ENCODE data around the gene CAMTA1. TPM values are rescaled to one million over a fixed set of nuclear protein-coding genes. Genes with fewer than 3 reads are reported as not detected.
A peak's percentile ranks its signal among the peaks of the same experiment; 100 is the strongest.

The CAMTA1 gene
- total RNA-seq, 1 experiment from 2014 or later = 105 TPM

DNA sequence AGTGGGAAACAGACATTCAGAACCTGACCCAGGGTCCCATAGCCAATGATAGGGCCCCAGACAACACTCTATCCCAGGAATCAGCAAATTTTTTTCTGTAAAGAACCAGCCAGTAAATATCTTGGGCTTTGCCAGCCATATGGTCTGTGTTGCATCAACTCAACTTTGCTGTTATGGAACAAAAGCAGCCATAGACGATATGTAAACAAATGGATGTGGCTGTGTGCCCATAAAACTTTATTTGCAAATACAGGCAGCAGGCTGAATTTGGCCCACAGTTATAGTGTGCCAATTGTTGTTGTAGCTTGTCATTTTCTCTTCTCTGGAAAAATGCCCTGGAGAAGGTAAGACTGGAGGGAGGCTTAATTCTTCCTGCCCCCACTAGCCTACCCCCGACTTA, 554.7 kb downstream of the CAMTA1 start:
- no peak for DNase-seq (ENCODE audit: low read depth)

DNA sequence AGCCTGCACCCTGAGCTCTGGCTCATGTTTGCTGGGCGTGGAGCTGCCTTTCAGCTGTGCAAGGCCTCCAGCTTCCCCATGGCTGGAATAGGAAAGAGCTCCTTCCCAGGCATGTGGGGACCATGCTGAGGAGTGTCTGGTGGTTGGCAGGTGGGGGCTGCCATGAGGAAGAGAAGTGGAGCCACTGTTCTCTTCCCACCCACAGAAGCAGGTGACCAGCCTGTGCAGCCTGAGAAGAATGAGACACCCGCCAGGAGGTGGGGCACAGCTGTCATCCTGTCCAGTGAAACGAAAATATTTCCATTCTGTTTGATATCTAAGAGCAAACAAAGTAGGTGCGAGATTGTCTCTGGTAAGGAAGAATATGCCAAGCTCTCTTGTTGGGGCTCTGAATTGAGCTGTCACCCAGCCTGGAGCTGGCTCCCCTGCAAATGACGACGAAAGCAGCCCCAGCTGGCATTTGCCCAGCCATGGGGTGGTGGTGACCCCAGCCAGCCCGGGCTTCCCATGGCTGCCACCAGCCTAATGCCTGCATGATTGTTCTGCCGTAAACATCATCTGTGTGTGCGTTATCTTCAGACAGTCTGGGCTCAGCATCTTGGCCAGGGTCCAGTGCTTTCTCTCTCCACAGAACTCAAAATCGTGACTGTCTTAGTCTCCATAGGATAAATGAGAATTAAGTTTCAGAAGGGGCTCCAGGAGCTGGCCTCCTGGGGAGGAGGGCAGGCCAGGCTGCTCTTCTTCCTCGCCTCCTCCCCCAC, 556.1 kb downstream of the CAMTA1 start:
- DNase-seq (ENCODE audit: low read depth) = peak; percentile 15

GRCh38 chr1:7343882-7344281, 558.6 kb downstream of the CAMTA1 start:
- DNase-seq (ENCODE audit: low read depth) = no peak

- DNase-seq (ENCODE audit: low read depth) = no peak
Measured at GRCh38 chr1:7344299-7344698, 559.0 kb downstream of the CAMTA1 start.

- no peak for DNase-seq (ENCODE audit: low read depth)
Measured at GRCh38 chr1:7345516-7345915, 560.3 kb downstream of the CAMTA1 start.

DNA sequence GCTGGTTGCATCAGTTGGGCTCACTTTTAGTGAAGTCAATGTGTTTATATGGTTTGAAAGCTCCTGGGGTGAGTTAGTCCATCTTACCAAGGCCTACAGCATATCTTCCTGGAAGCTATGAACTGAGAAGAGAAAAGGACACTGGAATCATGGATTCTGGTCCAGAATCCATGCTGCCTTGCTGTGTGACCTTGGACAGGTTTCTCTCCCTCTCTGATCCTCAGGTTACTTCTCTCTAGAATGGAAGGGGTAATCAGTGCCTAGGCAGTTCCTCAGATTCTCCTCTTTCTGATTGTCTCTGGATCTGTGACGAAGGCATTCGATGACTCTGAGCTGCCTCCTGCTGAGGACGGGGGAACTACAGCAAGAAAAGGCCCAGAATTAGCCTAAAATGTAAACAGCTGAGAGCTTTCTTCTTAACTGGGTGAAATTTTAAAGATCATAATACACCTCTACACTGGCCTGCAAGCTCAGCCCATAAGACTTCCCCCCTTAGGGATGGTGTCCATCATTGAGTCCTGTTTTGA, 560.9 kb downstream of the CAMTA1 start:
- no peak for DNase-seq (ENCODE audit: low read depth)

- DNase-seq (ENCODE audit: low read depth) = no peak
Measured at GRCh38 chr1:7346600-7347570, 561.6 kb downstream of the CAMTA1 start.

DNA sequence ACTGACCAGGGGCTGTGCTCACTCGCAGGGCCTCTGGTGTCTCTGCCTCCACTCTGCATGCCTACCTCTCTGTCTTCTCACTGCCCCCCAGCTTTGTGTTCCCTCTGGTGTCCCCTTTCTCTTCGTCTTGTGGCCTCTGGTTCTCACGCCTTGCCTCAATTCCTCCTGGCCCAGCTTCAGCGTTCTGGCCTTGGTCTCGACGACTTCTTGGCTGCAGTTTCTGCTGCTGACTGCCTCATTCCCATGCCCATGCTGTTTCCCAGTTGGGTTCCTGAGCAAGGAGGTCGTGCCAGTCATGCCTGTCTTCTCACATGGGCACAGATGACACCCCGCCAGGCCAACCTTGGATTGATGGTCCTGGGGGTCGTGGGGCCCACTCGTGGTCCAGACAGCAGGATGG, 562.8 kb downstream of the CAMTA1 start:
- DNase-seq (ENCODE audit: low read depth) = no peak

- DNase-seq (ENCODE audit: low read depth) = no peak
Measured at GRCh38 chr1:7348580-7348979, 563.3 kb downstream of the CAMTA1 start.

- DNase-seq (ENCODE audit: low read depth) = no peak
Measured at GRCh38 chr1:7350804-7351203, 565.5 kb downstream of the CAMTA1 start.

GRCh38 chr1:7351649-7352048, 566.4 kb downstream of the CAMTA1 start:
- DNase-seq (ENCODE audit: low read depth) = no peak

- DNase-seq (ENCODE audit: low read depth) = no peak
Measured at GRCh38 chr1:7352364-7352763, 567.1 kb downstream of the CAMTA1 start.

DNA sequence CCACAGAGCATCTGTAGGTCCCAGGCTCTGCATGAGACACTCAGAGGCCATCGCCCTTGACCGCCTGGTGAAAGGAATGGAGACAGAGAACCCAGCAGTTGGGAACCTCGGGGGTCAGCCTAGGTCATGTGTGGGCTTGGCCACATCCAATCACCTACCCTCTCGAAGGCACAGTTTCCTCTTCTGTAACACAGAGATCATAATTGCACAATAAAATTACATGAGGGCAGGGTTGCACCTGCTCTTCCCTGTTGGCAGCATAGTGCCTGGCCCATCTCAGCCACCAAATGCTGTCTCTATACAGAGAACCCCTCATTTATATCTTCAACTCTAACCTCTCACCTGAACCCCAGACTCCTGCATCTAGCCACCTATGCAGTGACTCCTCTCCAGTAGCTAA, 567.7 kb downstream of the CAMTA1 start:
- no peak for DNase-seq (ENCODE audit: low read depth)

- no peak for DNase-seq (ENCODE audit: low read depth)
Measured at GRCh38 chr1:7355646-7356045, 570.4 kb downstream of the CAMTA1 start.

DNA sequence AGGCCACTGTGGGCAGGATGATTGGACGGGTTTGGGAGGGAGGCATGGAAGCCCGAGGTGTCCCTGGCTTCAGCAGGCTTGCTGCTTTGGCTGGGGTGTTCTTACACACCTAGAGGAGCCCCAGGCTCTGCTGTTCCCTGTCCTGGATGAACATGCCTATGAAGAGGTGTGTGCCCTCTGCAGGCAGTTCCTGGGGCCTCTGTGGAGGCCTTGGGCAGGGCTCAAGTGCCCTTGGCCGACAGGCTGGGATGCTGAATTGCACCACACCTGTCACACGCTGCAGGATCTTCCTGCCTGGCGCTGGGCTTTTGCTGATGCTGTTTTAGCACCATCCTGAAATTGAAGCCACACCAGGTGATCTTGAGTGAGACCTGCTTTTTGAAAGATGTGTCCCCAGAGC, 570.8 kb downstream of the CAMTA1 start:
- DNase-seq (ENCODE audit: low read depth) = no peak

- DNase-seq (ENCODE audit: low read depth) = no peak
Measured at GRCh38 chr1:7358425-7358824, 573.2 kb downstream of the CAMTA1 start.

- no peak for DNase-seq (ENCODE audit: low read depth)
Measured at GRCh38 chr1:7360526-7360925, 575.3 kb downstream of the CAMTA1 start.

DNA sequence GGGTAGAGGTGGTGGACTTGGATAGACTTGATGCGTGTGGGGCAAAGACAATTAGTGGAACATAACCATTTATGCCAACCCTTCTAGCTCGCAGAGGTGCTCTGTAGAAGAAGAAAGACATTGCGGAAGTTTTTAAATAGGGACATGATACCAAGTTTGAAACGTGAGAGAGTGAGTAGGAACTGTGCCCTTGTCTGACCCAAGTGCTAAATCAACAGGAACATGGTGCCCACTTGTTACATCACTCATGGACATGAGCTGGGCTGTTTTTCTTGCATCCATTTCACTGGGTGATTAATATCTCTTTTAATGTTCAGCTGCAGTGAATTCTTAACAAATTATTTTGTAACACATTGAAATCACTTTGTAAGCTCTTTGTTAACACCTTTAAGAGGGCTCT, 577.7 kb downstream of the CAMTA1 start:
- no peak for DNase-seq (ENCODE audit: low read depth)

- no peak for DNase-seq (ENCODE audit: low read depth)
Measured at GRCh38 chr1:7363450-7363849, 578.2 kb downstream of the CAMTA1 start.

GRCh38 chr1:7365706-7366105, 580.5 kb downstream of the CAMTA1 start:
- no peak for DNase-seq (ENCODE audit: low read depth)

DNA sequence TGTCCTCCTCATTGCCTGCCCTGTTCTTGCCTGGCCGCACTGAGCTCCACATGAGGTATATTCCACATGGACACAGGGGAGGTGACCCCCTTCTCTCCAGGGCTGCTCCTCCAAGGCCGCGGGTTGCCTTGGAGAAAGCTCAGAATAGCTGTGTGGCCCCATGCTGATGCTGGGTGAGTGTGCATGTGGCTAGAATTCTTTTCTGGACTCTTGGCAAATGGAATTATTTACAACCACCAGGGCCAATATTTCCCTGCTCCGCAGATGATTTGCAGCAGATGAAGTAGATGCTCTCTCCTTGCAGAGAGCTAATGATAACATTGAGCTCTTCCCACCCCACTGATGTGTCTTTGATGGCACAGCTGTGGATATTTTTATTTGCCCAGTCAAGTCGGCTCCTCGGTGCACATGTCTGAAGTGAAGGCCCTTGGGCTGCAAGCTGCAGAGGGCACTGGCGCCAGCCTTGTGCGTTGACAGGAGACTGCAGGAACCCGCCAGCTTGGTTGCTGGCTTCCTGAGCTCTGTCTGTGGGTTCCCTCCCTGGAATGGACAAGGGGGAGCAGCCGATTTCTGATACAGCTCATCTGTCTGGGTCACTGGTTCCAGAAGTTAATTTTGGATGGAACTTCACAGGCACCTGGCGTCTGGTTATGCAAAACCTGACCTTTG, 581.2 kb downstream of the CAMTA1 start:
- no peak for DNase-seq (ENCODE audit: low read depth)
